ENCODE data around the gene TOP3B.

Gene TOP3B

GRCh38 chr22:21985214-21985613, 2.6 kb upstream of the TOP3B start:
- in situ Hi-C loops (cut with HindIII; ENCODE audit: low pct_ligation_motif_present, low sequenced_read_pairs), result no loop called here
- no peak for DNase-seq
- TF ChIP-seq, protein P1, sequence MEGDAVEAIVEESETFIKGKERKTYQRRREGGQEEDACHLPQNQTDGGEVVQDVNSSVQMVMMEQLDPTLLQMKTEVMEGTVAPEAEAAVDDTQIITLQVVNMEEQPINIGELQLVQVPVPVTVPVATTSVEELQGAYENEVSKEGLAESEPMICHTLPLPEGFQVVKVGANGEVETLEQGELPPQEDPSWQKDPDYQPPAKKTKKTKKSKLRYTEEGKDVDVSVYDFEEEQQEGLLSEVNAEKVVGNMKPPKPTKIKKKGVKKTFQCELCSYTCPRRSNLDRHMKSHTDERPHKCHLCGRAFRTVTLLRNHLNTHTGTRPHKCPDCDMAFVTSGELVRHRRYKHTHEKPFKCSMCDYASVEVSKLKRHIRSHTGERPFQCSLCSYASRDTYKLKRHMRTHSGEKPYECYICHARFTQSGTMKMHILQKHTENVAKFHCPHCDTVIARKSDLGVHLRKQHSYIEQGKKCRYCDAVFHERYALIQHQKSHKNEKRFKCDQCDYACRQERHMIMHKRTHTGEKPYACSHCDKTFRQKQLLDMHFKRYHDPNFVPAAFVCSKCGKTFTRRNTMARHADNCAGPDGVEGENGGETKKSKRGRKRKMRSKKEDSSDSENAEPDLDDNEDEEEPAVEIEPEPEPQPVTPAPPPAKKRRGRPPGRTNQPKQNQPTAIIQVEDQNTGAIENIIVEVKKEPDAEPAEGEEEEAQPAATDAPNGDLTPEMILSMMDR (IDR thresholded peaks at IDR 0.05; ENCODE audit: low read depth, low read length, missing control alignments), result no peak
- H3K27ac ChIP-seq, result no peak overlapping the region
- peaks cover 26% of the 10 kb centered on the region for H3K27me3 ChIP-seq (replicated peaks)
- H3K4me3 ChIP-seq (ENCODE audit: low read depth, low read length), result no peak overlapping the region
- H3K36me3 ChIP-seq (replicated peaks), result peaks cover 5% of the 10 kb centered on the region

DNA sequence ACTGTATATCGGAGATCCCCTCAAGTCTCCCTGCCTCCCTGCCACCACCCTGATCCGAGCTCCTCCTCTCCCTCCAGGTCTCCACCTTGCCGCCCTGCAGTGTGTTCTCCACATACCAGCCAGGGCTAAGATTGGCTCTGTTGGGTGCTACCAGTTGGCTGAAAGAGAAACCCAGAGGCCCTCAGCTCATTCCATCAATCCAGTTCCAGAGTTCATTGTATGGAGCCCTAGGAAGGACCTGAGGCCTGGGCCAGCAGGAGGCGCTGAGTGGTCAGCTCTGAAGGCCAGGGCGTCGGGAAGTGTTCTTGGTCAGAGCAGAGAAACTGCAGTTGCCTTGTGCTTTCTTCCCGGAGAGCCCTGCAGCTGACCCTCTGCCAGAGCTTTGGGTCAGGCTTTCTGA, 2.2 kb upstream of the TOP3B start:
- H3K36me3 ChIP-seq (replicated peaks), result peaks cover 5% of the 10 kb centered on the region
- in situ Hi-C loops (cut with HindIII; ENCODE audit: low pct_ligation_motif_present, low sequenced_read_pairs), result no loop called here
- no peak overlapping the region for H3K4me3 ChIP-seq (ENCODE audit: low read depth, low read length)
- DNase-seq, result peak; percentile 16
- H3K27ac ChIP-seq, result no peak overlapping the region
- peaks cover 22% of the 10 kb centered on the region for H3K27me3 ChIP-seq (replicated peaks)
- TF ChIP-seq, protein P1 (IDR thresholded peaks at IDR 0.05; ENCODE audit: low read depth, low read length, missing control alignments), result peak; percentile 62

- Histone ChIP-seq H3K27me3 (replicated peaks) (peaks cover 5% of the 10 kb centered on the region), H3K27ac (peak overlapping the region; percentile 54), H3K36me3 (replicated peaks) (peaks cover 13% of the 10 kb centered on the region), H3K4me3 (ENCODE audit: low read depth, low read length) (peak overlapping the region; percentile 95)
- in situ Hi-C loops (cut with HindIII; ENCODE audit: low pct_ligation_motif_present, low sequenced_read_pairs), result no loop called here
- DNase-seq, result no peak
- TF ChIP-seq, protein P1 (IDR thresholded peaks at IDR 0.05; ENCODE audit: low read depth, low read length, missing control alignments), result no peak
These were observed 713 bp downstream of the TOP3B start for GRCh38 chr22:21981874-21982273.

DNA sequence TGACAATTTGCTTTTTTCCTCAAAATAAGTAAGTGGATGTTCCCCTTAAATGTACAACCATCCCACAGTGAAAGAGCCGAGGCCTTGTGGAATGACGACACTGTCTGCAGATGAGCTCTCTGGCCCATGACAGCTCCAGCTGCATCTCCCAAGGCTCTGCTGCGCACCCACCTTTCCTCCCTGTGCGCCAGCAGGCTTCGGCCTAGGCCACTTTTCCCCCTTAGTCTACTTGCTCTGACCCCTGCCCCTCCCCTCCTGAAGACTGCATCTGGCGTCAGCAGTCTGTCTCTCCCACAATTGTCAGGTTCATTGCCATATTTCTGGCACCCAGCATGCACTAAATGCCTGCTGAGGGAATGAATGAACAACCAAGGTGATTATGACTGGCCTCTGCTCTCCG, 2.0 kb downstream of the TOP3B start:
- Histone ChIP-seq H3K36me3 (replicated peaks) (peaks cover 16% of the 10 kb centered on the region), H3K4me3 (ENCODE audit: low read depth, low read length) (no peak overlapping the region), H3K27me3 (replicated peaks) (peaks cover 5% of the 10 kb centered on the region), H3K27ac (no peak overlapping the region)
- TF ChIP-seq, protein P1 (IDR thresholded peaks at IDR 0.05; ENCODE audit: low read depth, low read length, missing control alignments), result no peak
- in situ Hi-C loops (cut with HindIII; ENCODE audit: low pct_ligation_motif_present, low sequenced_read_pairs), result no loop called here
- no peak for DNase-seq

GRCh38 chr22:21978564-21979386, 3.8 kb downstream of the TOP3B start:
- Histone ChIP-seq H3K27ac (no peak overlapping the region), H3K36me3 (replicated peaks) (peaks cover 33% of the 10 kb centered on the region), H3K4me3 (ENCODE audit: low read depth, low read length) (no peak overlapping the region), H3K27me3 (replicated peaks) (peaks cover 3% of the 10 kb centered on the region)
- TF ChIP-seq, protein P1 (IDR thresholded peaks at IDR 0.05; ENCODE audit: low read depth, low read length, missing control alignments), result no peak
- no peak for DNase-seq
- in situ Hi-C loops (cut with HindIII; ENCODE audit: low pct_ligation_motif_present, low sequenced_read_pairs), result no loop called here
